Cardiac fibroblast (primary cell): ENCODE data around the gene SSTR5.

Experiments
- DNase-seq, 2 donors: peaks; one replicate each; pipeline versions ENCODE4 v3.0.0 to v3.0.0-alpha.2; 2010; ENCODE audit warnings: low read depth in 2 of 2
- H3K4me3 ChIP-seq, 2 donors: replicated peaks in 1 of 2; 1 replicate in 1 of 2; 2 replicates in 1 of 2; pipeline ENCODE4 v1.5.1; 2011; ENCODE audit warnings: low read depth in 2 of 2, low read length in 2 of 2, mild to moderate bottlenecking in 2 of 2, moderate library complexity in 1 of 2
- TF ChIP-seq, protein P1 (sequence below): IDR thresholded peaks from one replicate; pipeline ENCODE4 v1.5.1; 2011; ENCODE audit warnings: low read depth, mild to moderate bottlenecking, low read length, inconsistent platforms

SSTR5 gene

DNA sequence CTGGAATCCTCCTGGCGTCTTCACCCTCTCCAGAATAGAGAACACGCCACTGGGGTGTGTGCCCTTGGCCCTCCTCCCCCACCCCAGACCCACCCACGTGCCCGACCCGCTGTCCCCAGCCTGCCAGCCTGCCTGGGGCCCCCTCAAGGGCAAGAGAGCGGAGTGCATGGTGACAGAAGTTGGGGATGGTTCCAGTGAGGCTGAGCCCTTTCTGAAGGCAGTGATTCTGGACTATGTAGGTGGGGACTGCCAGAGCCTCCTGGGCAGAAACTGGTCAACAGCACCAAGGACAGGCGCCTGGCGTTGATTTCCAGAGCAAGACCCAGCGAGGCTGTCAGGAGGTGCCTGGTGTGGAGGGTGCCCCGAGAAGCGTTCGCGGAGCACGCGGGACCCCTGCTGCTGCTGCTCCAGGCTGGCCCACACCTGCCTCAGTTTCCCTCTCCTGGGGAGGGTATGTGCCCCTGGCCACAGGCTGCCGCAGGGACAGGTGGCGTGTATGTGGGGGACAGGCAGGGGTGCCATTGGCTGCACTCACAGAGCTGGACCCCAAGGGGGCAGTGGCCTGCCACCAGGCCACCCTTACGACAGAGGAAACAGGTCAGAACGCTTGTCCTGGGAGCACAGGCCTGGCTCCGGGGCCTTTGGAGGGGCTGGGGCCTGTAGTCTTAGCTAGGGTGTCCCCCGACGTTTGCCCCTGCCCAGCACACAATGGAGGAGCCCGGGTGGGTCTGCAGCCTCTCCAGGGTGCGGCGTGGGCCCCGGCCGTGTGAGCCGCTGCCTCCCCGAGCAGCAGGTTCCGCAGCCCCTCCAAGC is 1.2 kb downstream of the SSTR5 start:
- DNase-seq = no peak
- H3K4me3 ChIP-seq = no peak overlapping the region
- TF ChIP-seq, protein P1, sequence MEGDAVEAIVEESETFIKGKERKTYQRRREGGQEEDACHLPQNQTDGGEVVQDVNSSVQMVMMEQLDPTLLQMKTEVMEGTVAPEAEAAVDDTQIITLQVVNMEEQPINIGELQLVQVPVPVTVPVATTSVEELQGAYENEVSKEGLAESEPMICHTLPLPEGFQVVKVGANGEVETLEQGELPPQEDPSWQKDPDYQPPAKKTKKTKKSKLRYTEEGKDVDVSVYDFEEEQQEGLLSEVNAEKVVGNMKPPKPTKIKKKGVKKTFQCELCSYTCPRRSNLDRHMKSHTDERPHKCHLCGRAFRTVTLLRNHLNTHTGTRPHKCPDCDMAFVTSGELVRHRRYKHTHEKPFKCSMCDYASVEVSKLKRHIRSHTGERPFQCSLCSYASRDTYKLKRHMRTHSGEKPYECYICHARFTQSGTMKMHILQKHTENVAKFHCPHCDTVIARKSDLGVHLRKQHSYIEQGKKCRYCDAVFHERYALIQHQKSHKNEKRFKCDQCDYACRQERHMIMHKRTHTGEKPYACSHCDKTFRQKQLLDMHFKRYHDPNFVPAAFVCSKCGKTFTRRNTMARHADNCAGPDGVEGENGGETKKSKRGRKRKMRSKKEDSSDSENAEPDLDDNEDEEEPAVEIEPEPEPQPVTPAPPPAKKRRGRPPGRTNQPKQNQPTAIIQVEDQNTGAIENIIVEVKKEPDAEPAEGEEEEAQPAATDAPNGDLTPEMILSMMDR = peak; percentile 19

DNA sequence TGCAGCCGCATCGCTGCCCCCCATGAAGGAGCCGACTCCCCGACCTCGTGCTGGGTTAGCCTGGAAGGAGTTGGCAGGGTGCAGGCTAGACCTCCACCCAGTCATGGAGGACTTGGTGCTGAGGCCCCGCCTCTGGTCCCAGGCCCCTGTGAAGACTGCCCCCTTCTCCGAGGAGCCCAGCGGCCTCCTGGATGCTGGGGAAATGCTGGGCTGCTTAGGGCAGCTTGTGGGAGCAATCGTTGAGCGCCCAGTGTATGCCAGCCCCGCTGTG is 1.8 kb downstream of the SSTR5 start:
- no peak for DNase-seq
- no peak overlapping the region for H3K4me3 ChIP-seq
- TF ChIP-seq, protein P1 = no peak

DNA sequence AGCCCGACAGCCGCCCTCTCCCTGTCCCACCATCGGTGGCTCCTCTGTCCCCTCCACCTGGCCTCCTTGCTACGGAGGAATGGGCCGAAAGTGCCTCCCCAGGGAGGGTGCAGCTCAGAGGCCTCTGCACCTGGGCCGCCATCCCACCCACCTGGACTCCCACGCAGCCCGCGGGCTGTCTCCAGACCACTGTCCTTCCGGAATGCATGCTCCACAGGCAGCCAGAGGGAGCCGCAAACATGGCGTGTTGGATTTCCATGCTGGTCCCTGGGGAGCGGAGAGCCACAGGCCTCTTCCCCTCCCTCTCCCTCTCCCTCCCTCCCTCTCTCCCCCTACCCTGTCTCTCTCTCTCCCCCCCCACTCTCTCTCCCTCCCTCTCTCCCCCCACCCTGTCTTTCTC is 3.0 kb downstream of the SSTR5 start:
- TF ChIP-seq, protein P1 = no peak
- DNase-seq = no peak
- no peak overlapping the region for H3K4me3 ChIP-seq

DNA sequence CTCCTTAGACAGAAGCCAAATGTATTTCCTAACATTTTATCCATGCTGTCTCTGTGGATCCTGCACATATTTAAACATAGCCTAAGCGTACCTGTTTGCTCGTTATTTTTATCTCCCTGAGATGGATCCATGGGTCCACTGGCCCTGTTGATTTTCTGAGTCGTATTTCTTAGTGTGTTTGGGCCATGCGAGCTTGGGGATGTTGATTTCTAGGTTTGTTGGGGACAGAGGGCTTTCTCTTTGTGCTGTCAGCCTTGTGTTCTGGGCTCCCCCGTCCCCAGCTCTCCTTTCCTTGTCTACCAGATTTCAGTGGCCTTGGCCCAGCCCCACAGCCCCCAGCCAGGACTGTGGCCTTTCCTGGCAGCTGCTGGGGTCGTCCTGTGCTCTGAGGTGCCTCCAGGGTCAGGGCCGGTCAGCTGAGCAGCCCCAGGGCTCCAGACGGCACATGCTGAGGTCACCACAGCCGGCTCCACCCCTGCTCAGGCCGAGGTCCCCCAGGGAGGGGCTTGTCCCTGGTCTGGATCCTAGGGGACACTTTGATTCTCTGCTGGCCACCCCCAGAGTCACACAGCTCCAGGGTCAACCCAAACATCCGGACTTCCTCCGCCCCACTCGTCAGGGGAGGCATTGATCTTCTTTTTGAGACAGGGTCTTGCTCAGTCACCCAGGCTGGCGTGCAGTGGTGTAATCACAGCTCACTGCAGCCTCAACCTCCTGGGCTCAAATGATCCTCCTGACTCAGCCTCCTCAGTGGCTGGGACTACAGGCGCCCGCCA is 4.4 kb downstream of the SSTR5 start:
- H3K4me3 ChIP-seq = no peak overlapping the region
- TF ChIP-seq, protein P1 = no peak
- no peak for DNase-seq

DNA sequence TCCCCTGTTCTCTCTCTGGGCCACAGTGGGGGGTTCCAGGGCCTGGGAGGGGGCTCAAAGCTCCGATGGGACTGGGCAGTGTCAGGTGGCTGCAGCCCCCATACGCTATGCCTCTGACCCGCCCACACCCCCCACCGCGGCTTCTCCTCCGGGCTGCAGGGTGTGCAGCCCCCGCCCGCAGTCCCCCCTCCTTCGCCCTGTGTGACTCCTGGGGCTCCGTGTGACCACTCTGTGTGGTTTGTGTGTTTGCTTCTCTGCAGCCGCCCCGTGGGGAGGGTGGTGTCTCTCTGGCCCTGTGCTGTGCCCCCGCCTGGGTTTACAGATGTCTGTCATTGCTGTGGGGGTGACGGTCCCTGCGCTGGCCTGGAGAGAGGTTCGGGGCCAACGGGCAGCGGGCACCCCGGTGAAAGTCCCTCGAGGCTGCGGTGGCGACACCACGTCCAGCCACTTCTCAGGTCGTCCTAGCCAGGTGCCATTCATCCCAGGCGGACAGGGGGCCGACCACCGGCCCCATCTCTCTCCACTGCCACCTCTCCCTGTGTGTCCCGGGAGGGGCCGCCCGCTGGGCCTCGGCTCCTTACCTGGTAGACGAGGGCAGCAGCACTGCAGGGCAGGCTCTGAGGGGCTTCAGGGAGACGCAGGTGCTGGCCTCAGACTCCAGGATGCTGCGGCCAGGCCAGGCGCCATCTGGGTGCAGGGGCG is 5.5 kb downstream of the SSTR5 start:
- TF ChIP-seq, protein P1 = no peak
- H3K4me3 ChIP-seq = no peak overlapping the region
- DNase-seq = no peak

DNA sequence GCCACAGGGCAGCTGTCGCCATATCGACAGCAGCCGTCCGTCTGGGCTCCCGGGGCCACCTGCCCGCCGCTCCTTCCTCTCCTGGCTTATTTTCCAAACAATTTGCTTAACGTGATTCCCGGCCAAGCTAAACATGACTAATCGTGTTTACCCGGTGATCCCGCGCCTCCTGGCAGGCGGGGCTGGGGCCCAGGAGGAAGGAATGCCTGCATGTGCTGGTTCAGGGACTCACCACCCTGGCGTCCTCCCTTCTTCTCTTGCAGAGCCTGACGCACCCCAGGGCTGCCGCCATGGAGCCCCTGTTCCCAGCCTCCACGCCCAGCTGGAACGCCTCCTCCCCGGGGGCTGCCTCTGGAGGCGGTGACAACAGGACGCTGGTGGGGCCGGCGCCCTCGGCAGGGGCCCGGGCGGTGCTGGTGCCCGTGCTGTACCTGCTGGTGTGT is 6.1 kb downstream of the SSTR5 start:
- DNase-seq = peak; percentile 64 to 74
- no peak overlapping the region for H3K4me3 ChIP-seq
- TF ChIP-seq, protein P1 = no peak
